Effector memory CD4-positive, alpha-beta T cell (primary cell): ENCODE measurements around the gene TUBB3.
"Not testable (repeated sequence)": the region's sequence is repeated elsewhere in the genome, so short reads cannot be mapped to it uniquely, and the experiment has no call there.

Experiments used
- DNase-seq, 3 donors: peaks; one replicate each; pipeline ENCODE4 v3.0.0-alpha.2; 2020
- H3K27ac ChIP-seq: 2 replicates; pipeline ENCODE4 v1.7.0; 2013; ENCODE audit warnings: mild to moderate bottlenecking, low read length, moderate library complexity; ENCODE audit not compliant: insufficient read depth, poor library complexity, severe bottlenecking
- H3K27me3 ChIP-seq: replicated peaks from 2 replicates; pipeline ENCODE4 v1.7.0; 2013; ENCODE audit warnings: mild to moderate bottlenecking, low read length; ENCODE audit not compliant: insufficient read depth, control insufficient read depth, poor library complexity, severe bottlenecking
- H3K36me3 ChIP-seq: 2 replicates; pipeline ENCODE4 v1.7.0; 2013; ENCODE audit warnings: mild to moderate bottlenecking, low read length, moderate library complexity; ENCODE audit not compliant: control insufficient read depth, insufficient read depth
- H3K4me1 ChIP-seq: 2 replicates; pipeline ENCODE4 v1.7.0; 2013; ENCODE audit warnings: low read length, mild to moderate bottlenecking; ENCODE audit not compliant: control insufficient read depth, insufficient read depth, poor library complexity, severe bottlenecking
- H3K4me3 ChIP-seq: 2 replicates; pipeline ENCODE4 v1.7.0; 2013; ENCODE audit warnings: low read length, low read depth, mild to moderate bottlenecking; ENCODE audit not compliant: insufficient read depth, poor library complexity, severe bottlenecking
- H3K9me3 ChIP-seq: 2 replicates; pipeline ENCODE4 v1.7.0; 2013; ENCODE audit warnings: mild to moderate bottlenecking, low read length, moderate library complexity; ENCODE audit not compliant: control insufficient read depth

The TUBB3 gene

DNA sequence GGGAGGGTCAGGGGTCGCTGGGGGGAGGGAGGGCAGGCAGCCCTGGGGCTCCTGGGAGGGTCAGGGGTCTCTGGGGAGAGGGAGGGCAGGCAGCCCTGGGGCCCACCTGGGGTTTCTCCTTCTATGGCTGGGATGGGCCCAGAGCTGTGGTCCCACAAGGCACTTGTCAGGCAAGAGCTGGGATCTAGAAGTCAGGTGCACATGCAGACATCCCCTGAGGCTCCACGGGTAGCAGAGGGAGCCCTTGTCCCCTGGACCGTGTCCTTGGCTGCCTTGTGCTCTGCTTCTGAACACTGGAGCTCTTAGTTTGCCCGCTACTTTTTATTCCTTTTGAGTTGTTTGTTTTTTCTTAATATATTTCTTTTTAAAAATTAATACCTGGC lies 1.8 kb downstream of the TUBB3 start:
- Histone ChIP-seq H3K4me3 (no peak overlapping the region), H3K27ac (no peak overlapping the region), H3K27me3 (peaks cover 37% of the 10 kb centered on the region), H3K36me3 (no peaks in the 10 kb centered on the region), H3K4me1 (peaks cover 53% of the 10 kb centered on the region), H3K9me3 (no peaks in the 10 kb centered on the region)
- no peak for DNase-seq

DNA sequence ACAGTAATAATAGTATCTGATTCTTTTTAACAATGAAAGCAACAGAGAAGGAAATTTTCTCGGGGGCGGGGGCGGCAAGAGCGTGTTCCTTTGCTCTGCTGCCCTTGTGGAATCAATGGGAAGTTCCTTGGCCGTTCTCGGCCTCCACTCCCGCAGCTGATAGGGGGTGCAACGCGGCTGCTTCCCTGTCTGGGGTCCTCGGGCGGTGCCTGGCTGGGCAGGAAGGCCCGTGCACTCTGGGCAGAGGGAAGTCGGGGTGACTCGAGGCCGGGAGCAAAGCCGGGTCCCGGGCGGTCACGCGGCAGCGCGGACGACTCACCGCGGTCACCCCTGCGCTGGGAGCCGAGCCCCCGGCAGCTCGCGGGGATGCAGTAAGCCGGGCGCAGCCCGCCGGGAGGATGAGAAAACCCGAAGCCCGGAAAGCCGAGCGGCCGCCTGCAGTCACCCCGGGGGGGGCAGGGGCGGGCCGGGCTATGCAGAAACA lies 2.5 kb downstream of the TUBB3 start:
- H3K27me3 ChIP-seq, result peaks cover 37% of the 10 kb centered on the region
- H3K4me3 ChIP-seq, result no peak overlapping the region

DNA sequence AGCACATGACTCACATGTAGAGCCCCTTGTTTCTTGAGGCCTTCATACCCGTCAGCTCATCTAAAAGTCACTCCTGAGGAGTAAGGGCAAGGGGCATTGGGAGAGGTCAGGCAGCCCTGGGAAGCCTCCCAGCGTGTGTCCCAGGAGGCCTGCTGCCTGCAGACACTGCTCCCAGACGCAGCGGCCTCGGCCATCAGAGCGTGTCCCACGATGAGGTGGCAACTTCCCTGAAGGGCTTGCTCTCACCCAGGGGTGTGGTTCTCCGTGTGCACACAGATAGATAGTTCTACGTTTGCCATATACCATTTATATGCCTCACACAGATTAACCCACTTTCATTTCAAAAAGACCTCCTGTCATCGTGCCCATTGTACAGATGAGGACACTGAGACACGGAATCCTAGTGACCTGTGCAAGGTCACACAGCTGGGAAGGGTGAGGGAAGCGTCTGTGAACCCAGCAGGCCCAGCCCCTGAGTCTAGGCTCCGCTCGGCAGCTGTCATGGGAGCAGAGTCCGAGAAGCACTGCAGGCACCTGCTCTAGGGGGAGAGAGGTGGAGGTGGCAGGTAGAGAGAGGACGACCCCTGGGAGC lies 8.3 kb downstream of the TUBB3 start:
- Histone ChIP-seq H3K9me3 (no peaks in the 10 kb centered on the region), H3K27ac (no peak overlapping the region), H3K4me1 (peaks cover 2% of the 10 kb centered on the region), H3K4me3 (no peak overlapping the region), H3K27me3 (no peaks in the 10 kb centered on the region), H3K36me3 (no peaks in the 10 kb centered on the region)
- DNase-seq, result no peak

More for the DNA sequence above, 2.5 kb downstream of the TUBB3 start:
- DNase-seq, result no peak
- peaks cover 51% of the 10 kb centered on the region for H3K4me1 ChIP-seq
- no peaks in the 10 kb centered on the region for H3K36me3 ChIP-seq
- H3K9me3 ChIP-seq, result no peaks in the 10 kb centered on the region
- H3K27ac ChIP-seq, result no peak overlapping the region

DNA sequence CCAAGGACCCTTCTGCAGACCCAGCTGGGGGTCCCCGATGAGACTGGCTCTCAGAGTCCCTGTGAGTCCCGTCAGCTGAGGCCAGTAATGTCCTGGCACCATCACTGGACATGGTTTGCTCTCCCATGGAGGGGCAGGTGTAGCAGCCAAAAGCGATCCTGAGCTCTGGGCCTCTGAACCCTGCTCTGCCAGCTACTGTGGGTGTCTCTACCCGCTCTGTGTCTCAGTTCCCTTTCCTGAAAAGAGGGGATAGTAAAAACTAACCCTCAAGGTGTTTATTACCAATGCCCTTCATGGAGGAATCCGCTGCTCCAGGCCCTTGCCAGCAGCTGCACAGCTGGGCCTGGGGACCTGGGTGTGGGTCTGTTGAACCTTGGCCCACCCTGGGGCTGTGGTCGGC lies 8.8 kb downstream of the TUBB3 start:
- no peak overlapping the region for H3K4me3 ChIP-seq
- H3K27ac ChIP-seq, result no peak overlapping the region
- no peaks in the 10 kb centered on the region for H3K4me1 ChIP-seq
- no peaks in the 10 kb centered on the region for H3K36me3 ChIP-seq
- H3K9me3 ChIP-seq, result no peaks in the 10 kb centered on the region
- no peak for DNase-seq
- H3K27me3 ChIP-seq, result no peaks in the 10 kb centered on the region

DNA sequence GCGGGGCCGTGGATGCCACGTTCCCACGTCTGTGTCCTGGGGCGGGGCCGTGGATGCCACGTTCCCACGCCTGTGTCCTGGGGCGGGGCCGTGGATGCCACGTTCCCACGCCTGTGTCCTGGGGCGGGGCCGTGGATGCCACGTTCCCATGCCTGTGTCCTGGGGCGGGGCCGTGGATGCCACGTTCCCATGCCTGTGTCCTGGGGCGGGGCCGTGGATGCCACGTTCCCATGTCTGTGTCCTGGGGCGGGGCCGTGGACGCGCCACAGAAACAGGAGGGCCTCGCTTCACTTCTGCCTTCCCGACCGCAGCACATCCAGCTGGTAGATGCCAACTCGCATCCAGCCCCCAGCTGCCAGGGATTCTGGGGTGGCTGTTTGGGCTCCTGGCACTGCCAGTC lies 10.9 kb downstream of the TUBB3 start:
- H3K9me3 ChIP-seq, DNase-seq: not testable (repeated sequence)

DNA sequence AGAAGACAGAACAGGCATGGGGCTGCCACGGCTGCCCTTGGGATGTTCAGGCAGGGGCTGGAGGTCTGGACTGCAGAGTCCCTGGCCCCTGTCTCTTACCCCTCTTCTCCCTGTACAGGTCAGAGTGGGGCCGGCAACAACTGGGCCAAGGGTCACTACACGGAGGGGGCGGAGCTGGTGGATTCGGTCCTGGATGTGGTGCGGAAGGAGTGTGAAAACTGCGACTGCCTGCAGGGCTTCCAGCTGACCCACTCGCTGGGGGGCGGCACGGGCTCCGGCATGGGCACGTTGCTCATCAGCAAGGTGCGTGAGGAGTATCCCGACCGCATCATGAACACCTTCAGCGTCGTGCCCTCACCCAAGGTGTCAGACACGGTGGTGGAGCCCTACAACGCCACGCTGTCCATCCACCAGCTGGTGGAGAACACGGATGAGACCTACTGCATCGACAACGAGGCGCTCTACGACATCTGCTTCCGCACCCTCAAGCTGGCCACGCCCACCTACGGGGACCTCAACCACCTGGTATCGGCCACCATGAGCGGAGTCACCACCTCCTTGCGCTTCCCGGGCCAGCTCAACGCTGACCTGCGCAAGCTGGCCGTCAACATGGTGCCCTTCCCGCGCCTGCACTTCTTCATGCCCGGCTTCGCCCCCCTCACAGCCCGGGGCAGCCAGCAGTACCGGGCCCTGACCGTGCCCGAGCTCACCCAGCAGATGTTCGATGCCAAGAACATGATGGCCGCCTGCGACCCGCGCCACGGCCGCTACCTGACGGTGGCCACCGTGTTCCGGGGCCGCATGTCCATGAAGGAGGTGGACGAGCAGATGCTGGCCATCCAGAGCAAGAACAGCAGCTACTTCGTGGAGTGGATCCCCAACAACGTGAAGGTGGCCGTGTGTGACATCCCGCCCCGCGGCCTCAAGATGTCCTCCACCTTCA lies 11.7 kb downstream of the TUBB3 start:
- Histone ChIP-seq H3K4me1 (no peaks in the 10 kb centered on the region), H3K9me3 (no peaks in the 10 kb centered on the region), H3K36me3 (no peaks in the 10 kb centered on the region), H3K4me3 (no peak overlapping the region), H3K27ac (no peak overlapping the region), H3K27me3 (no peaks in the 10 kb centered on the region)
- DNase-seq, result no peak

More for the DNA sequence above, 10.9 kb downstream of the TUBB3 start:
- not testable (repeated sequence) for H3K27ac ChIP-seq, H3K27me3 ChIP-seq, H3K4me3 ChIP-seq, H3K4me1 ChIP-seq, H3K36me3 ChIP-seq

DNA sequence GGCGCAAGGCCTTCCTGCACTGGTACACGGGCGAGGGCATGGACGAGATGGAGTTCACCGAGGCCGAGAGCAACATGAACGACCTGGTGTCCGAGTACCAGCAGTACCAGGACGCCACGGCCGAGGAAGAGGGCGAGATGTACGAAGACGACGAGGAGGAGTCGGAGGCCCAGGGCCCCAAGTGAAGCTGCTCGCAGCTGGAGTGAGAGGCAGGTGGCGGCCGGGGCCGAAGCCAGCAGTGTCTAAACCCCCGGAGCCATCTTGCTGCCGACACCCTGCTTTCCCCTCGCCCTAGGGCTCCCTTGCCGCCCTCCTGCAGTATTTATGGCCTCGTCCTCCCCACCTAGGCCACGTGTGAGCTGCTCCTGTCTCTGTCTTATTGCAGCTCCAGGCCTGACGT lies 12.5 kb downstream of the TUBB3 start:
- not testable (repeated sequence) for H3K4me3 ChIP-seq, H3K27me3 ChIP-seq, H3K9me3 ChIP-seq, DNase-seq, H3K36me3 ChIP-seq, H3K4me1 ChIP-seq, H3K27ac ChIP-seq

DNA sequence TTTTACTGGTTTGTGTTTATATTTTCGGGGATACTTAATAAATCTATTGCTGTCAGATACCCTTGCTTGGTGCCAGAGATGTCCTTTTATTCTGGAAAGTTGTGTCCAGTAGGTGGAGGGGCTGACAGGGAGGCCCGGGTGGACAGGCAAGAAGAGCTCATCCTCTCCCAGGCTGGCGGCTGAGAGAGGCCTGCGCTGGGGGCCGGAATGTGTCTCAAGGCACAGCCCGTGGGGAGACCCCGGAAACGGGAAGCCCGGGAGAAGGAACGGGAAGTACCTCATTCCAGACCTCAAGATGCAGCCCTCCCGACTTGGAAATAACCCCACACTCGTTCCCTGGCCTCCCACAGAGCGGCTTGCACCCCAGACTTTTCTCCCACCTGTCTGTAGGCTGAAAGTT lies 12.9 kb downstream of the TUBB3 start:
- no peaks in the 10 kb centered on the region for H3K36me3 ChIP-seq
- H3K27ac ChIP-seq, result no peak overlapping the region
- H3K27me3 ChIP-seq, result no peaks in the 10 kb centered on the region
- no peaks in the 10 kb centered on the region for H3K4me1 ChIP-seq
- no peak overlapping the region for H3K4me3 ChIP-seq
- DNase-seq, result no peak
- H3K9me3 ChIP-seq, result no peaks in the 10 kb centered on the region

DNA sequence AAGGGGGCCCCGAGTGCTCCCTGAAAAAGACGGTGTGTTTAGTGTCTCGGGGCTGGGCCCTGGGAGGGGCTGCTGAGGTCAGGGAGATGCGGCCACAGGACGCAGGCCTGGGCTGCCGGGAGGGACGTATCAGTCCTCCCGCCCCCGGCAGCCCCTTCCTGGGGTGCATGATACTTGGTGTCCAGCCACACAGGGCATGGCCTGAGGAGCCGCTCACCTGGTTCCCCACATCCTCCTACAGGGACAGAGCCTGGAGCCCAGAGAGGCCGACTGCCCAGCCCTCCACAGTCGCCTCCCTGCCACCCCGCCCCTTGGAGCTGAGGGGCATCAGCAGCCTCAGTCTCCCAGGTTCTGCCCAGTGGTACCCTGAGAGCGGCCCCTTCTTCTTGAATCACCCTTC lies 13.4 kb downstream of the TUBB3 start:
- Histone ChIP-seq H3K27ac (no peak overlapping the region), H3K9me3 (no peaks in the 10 kb centered on the region), H3K4me1 (no peaks in the 10 kb centered on the region), H3K4me3 (no peak overlapping the region), H3K36me3 (no peaks in the 10 kb centered on the region), H3K27me3 (no peaks in the 10 kb centered on the region)
- no peak for DNase-seq

DNA sequence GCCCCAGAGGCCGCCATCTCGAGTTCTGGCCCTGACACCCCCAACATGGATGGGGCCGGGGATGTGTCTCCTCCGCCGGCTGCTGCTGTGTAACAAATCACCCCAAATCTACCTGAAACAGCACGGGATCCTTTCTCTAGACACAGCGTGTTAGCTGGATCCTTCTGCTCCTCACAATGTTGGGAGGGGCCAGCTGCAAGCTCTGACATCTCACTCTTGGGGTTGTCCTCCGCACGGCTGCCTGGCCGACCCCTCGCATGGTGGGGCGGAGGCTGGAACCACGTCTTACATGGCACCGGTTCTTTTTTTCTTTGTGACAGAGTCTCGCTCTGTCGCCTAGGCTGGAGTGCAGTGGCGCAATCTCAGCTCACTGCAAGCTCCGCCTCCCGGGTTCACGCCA lies 13.8 kb downstream of the TUBB3 start:
- H3K9me3 ChIP-seq, result no peaks in the 10 kb centered on the region
- no peak overlapping the region for H3K27ac ChIP-seq
- no peak overlapping the region for H3K4me3 ChIP-seq
- no peaks in the 10 kb centered on the region for H3K27me3 ChIP-seq
- no peak for DNase-seq
- H3K36me3 ChIP-seq, result no peaks in the 10 kb centered on the region
- no peaks in the 10 kb centered on the region for H3K4me1 ChIP-seq
